Vagina (tissue), 2 donors: ENCODE measurements around the gene CCDC60.

ENCODE experiments used
- POLR2A ChIP-seq, 2 donors: fragments of 450-650 bp; IDR thresholded peaks; one replicate each; pipeline ENCODE4 v1.6.1; 2017; ENCODE audit warnings: antibody characterized with exemption in 2 of 2, mild to moderate bottlenecking in 2 of 2, moderate library complexity in 2 of 2
- POLR2AphosphoS5 ChIP-seq, 2 donors: sonication (generic); formaldehyde crosslinking; IDR thresholded peaks; one replicate each; pipeline ENCODE4 v1.9.0; 2017; ENCODE audit warnings: antibody characterized with exemption in 2 of 2, mild to moderate bottlenecking in 2 of 2, low read depth in 1 of 2; ENCODE audit not compliant: insufficient read depth in 1 of 2
- TF ChIP-seq, protein P1 (sequence below), 3 experiments: fragments of 450-650 bp in 2 of 3; fragments of 200-600 bp in 1 of 3; sonication (generic) in 1 of 3; IDR thresholded peaks; one replicate each; pipeline ENCODE4 v1.5.1; 2017 to 2019; ENCODE audit warnings: antibody characterized with exemption in 3 of 3, mild to moderate bottlenecking in 2 of 3, moderate library complexity in 2 of 3

DNA sequence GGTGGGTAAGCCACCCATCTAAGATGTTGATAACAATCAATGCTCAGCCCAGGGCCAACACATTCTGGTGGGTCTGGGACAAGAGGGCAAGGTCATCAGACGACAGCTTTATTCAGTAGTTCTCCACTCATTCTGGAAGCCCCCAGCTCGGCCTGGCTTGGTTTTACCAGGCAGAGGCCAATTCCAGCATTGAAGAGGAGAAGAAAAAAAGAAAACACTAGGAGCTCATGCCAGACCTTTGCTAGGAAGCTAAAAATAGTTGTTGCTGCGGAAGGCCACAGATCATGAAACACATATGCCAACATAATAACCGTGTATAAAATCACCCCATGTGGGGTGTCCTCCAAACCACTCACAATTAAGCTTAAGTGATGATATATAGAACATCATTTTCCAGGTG, 44.4 kb downstream of the CCDC60 start:
- TF ChIP-seq POLR2A (IDR thresholded peaks at IDR 0.05) (no peak), POLR2AphosphoS5 (IDR thresholded peaks at IDR 0.05; ENCODE audit: insufficient read depth in 1 of 2, low read depth in 1 of 2) (no peak)
- TF ChIP-seq, protein P1, sequence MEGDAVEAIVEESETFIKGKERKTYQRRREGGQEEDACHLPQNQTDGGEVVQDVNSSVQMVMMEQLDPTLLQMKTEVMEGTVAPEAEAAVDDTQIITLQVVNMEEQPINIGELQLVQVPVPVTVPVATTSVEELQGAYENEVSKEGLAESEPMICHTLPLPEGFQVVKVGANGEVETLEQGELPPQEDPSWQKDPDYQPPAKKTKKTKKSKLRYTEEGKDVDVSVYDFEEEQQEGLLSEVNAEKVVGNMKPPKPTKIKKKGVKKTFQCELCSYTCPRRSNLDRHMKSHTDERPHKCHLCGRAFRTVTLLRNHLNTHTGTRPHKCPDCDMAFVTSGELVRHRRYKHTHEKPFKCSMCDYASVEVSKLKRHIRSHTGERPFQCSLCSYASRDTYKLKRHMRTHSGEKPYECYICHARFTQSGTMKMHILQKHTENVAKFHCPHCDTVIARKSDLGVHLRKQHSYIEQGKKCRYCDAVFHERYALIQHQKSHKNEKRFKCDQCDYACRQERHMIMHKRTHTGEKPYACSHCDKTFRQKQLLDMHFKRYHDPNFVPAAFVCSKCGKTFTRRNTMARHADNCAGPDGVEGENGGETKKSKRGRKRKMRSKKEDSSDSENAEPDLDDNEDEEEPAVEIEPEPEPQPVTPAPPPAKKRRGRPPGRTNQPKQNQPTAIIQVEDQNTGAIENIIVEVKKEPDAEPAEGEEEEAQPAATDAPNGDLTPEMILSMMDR (IDR thresholded peaks at IDR 0.05), result no peak
